Daoy (cell line): ENCODE results near the gene ILK. TPM values are rescaled to one million over a fixed set of nuclear protein-coding genes. Genes with fewer than 3 reads are reported as not detected.

Experiments used
- DNase-seq: peaks from one replicate; pipeline ENCODE4 v3.0.0-alpha.2; 2015; ENCODE audit warnings: low read depth
- total RNA-seq: library from RNA; depleted of rRNA; stranded (reverse); fragments of >200 nt; shearing (Covaris generic); gene quantifications from 2 replicates; pipeline ENCODE4 v1.2.3, GENCODE V29; 2014; rRNA removed

ILK gene
- total RNA-seq, 1 experiment from 2014 or later = 140 TPM

DNA sequence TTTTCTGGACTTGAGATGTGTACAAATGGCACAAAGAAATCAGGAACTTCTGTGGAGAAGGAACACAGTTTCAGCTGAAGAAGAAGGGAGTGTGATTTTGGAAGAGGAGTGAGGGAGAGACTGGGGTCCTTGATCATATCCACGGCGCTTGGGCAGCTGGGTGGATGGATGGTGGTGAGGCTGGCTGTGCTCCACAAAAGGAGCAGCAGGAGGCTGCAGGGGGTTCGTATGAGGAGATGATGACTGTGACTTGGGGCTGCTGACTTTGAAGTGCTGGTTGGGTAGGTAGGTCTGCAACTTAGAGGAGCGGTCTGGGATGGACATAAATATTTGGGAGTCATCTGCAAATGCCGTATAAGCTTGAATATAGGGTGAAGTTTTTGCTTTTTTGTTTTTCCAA is 53.4 kb downstream of the ILK start:
- no peak for DNase-seq

DNA sequence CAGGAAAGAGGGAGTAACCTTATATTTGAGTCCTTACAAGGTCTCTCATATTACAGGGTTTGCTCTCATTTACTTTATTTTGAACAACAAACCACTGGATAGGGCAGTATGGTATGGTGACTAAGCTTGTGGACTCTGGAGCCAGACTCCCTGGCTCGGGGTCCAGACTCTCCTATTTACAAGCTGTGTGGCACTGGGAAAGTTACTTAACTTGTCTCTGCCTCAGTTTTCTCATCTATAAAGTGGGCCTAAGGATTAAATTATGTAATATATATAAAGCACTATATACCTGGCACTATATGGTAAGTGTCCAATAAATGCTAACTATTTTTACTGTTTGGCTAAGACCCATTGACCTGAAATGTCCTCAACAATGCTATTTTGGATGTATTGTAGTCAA is 53.8 kb downstream of the ILK start:
- DNase-seq = no peak

DNA sequence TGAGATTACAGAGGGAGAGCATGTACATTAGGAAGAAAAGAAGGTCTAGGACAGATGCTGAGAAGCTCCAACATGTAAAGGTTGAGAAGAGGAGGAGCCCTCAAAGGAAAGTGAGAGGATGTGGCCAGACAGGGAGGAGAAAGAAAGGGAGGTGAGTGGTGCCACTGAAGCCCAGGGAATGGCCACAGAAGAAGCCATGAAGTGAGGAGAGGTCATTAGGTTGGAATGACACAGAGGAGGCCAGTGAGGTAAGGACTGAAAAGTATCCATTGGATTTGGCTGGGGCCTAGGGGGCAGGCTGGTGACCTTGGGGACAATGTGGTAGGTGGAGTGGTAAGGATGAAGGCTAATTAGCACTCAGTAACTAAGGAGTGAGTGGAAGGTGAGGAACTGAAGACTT is 55.1 kb downstream of the ILK start:
- no peak for DNase-seq

Other genes starting within 250 kb of the ILK start
- gene SMPD1, start 213.3 kb upstream of the ILK start, total RNA-seq = 7.5 and 10.9 TPM in 2 replicates
- 6.2 and 6.7 TPM in 2 replicates for gene APBB1, start 184.7 kb upstream of the ILK start, total RNA-seq
- gene HPX, start 162.8 kb upstream of the ILK start, total RNA-seq = 0.06 TPM in 1 of 2 replicates, not detected in the other
- 9.4 and 16.4 TPM in 2 replicates for gene TRIM3, start 129.8 kb upstream of the ILK start, total RNA-seq
- gene ARFIP2, start 122.4 kb upstream of the ILK start, total RNA-seq = 42.5 and 58.7 TPM in 2 replicates
- 24.7 and 43.4 TPM in 2 replicates for gene TIMM10B, start 122.3 kb upstream of the ILK start, total RNA-seq
- 3.6 and 4.2 TPM in 2 replicates for gene DNHD1, start 106.5 kb upstream of the ILK start, total RNA-seq
- 17.4 and 17.9 TPM in 2 replicates for gene RRP8, start 158 bp upstream of the ILK start, total RNA-seq
- 53.0 and 57.0 TPM in 2 replicates for gene TAF10, start 8.4 kb downstream of the ILK start, total RNA-seq
- 2.5 and 14.9 TPM in 2 replicates for gene TPP1, start 15.6 kb downstream of the ILK start, total RNA-seq
- 0.74 and 1.3 TPM in 2 replicates for gene DCHS1, start 52.0 kb downstream of the ILK start, total RNA-seq
- 95.5 and 120 TPM in 2 replicates for gene MRPL17, start 79.6 kb downstream of the ILK start, total RNA-seq
- gene OR2AG2, start 168.2 kb downstream of the ILK start, total RNA-seq = 0.03 TPM in 1 of 2 replicates, not detected in the other
- gene OR2AG1, start 179.2 kb downstream of the ILK start, total RNA-seq = not detected in 2 replicates
- 0.06 TPM in 1 of 2 replicates, not detected in the other for gene OR6A2, start 195.9 kb downstream of the ILK start, total RNA-seq
- not detected in 2 replicates for gene OR10A5, start 241.9 kb downstream of the ILK start, total RNA-seq